GM19395 (cell line): ENCODE results near the gene STKLD1.
"Not testable (repeated sequence)": the region's sequence is repeated elsewhere in the genome, so short reads cannot be mapped to it uniquely, and the experiment has no call there.

Source experiments
- ATAC-seq: cut with Tn5 transposase; IDR thresholded peaks from one replicate; pipeline ENCODE4 v1.9.1; 2021; ENCODE audit warnings: mild to moderate bottlenecking, moderate library complexity; ENCODE audit not compliant: unreplicated experiment

STKLD1 gene

DNA sequence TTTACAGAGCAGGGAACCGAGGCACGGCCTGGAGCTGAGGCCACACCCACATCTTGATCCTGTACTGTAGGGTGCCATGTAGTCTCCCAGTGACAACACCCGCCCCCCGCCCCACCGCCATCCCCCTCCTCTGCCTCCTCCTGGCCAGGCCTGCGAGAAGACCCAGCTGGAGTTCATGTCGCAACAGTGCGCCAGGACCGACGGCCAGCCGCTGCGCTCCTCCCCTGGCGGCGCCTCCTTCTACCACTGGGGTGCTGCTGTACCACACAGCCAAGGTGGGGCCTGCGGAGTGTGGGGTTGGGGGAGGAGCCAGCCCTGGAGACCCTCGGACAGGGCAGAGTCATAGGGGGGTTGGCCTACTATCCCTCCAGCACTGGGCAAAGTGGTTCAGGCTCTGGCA lies 60.5 kb downstream of the STKLD1 start:
- no peak for ATAC-seq

DNA sequence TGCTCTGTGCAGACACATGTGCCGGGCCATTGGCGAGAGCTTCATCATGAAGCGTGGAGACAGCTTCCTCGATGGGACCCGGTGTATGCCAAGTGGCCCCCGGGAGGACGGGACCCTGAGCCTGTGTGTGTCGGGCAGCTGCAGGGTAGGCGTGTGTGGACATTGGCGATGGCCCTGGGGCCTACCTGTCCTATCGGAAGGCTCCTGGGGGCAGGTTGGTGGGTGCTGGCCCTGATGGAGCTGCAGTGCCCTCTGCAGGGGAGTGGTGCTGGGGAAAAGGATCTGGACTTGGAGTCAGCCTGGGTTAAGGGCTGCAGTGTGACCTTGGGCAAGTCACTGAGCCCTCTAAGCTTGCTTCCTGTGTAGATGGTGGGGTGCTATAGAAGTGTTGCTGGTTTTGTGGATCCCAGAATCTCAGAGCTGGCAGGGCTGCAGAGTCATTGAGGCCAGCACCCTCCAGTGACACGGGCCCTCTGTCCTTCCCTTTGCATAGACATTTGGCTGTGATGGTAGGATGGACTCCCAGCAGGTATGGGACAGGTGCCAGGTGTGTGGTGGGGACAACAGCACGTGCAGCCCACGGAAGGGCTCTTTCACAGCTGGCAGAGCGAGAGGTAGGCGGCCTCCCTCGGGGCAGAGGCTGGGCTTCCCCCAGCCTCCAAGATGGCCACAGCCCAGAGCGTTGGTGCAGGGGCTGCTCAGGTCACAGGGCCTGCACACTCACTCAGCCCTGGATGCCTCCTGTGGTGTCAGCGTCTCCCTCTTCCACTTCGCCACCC lies 61.8 kb downstream of the STKLD1 start:
- ATAC-seq: no peak

DNA sequence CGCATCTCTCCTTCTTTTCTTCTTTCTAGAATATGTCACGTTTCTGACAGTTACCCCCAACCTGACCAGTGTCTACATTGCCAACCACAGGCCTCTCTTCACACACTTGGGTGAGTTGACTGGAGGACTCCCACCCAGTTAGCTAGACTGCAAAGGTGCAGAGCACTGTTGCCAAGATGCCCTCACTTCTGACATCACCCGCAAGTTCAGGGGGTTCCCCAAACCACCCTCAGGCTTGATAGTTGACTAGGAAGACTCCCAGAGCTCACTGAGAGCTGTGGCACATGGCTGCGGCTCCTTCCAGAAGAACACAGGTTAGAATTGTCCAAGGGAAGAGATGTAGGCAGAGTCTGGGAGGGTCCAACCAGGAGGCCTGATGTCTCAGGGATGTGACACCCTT lies 63.2 kb downstream of the STKLD1 start:
- ATAC-seq: no peak

DNA sequence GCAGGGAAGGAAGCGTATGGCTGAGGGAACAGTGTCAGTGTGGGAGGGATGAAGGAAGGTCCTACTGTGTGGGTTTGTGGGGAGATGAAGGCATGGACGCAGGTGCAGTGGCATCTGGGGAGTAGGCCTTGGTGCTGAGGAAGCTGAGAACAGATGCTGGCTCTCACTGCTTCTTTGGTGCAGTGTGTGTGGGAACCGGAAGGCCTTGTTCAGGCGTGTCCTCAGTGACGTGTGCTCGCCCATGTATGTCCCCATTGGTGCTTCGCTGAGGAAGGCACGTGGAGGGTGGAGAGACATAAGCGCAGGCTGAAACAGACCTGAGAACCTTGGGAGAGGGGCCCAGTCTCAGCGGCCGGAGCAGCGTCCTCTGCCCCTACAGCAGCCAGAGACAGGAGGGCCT lies 64.7 kb downstream of the STKLD1 start:
- ATAC-seq: peak; percentile 60

DNA sequence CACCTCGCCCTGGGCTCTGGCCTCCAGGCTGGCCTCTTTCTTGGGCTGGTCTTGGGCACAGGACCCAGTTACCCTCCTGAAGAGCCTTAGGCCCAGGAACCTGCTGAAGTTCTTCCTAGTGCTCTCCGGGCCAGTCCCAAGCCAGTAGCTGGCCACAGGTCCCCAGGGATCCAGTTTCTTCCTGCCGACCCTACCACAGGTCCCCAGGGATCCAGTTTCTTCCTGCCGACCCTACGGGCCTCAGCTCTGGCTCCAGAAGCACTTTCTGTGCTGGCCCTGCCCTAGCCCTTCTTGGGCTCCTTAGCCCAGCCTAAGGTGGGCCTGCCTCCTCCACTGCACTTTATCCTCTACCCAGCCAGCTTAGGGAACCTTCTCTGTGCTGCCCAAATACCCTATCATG lies 65.4 kb downstream of the STKLD1 start:
- ATAC-seq: no peak

DNA sequence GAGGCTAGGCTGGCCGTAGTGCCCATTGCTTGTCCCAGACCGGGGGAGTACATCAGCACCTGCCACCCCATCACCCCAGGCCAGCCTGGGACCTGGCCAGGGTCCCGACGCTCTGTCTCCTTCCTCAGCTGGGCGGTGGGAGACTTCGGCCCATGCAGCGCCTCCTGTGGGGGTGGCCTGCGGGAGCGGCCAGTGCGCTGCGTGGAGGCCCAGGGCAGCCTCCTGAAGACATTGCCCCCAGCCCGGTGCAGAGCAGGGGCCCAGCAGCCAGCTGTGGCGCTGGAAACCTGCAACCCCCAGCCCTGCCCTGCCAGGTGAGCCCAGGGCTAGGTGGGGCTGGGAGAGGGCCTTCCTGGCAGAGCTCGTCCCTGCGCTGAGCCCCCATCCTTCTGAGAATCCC lies 67.1 kb downstream of the STKLD1 start:
- no peak for ATAC-seq

- no peak for ATAC-seq
Measured at GRCh38 chr9:133443982-133444381, 67.8 kb downstream of the STKLD1 start.

GRCh38 chr9:133445293-133445969 lies 69.3 kb downstream of the STKLD1 start:
- ATAC-seq: no peak

DNA sequence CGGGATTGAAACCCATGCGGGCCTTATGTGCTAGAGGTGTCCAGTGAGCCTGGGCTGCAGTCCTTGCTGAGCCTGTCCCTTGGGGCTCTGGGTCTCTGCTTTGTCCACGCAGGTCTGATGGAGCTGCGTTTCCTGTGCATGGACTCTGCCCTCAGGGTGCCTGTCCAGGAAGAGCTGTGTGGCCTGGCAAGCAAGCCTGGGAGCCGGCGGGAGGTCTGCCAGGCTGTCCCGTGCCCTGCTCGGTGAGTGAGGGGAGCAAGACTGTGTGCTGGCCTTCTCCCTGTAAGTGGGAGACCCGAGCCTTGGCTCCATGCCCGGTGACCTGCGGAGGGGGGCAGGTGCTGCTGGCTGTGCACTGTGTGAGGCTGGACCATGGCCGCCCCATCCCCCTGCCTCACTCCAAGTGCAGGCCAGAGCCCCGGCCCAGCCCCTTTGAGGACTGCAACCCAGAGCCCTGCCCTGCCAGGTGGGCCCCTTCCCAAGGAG lies 72.4 kb downstream of the STKLD1 start:
- ATAC-seq: no peak

- no peak for ATAC-seq
Measured at GRCh38 chr9:133449760-133450159, 73.6 kb downstream of the STKLD1 start.

DNA sequence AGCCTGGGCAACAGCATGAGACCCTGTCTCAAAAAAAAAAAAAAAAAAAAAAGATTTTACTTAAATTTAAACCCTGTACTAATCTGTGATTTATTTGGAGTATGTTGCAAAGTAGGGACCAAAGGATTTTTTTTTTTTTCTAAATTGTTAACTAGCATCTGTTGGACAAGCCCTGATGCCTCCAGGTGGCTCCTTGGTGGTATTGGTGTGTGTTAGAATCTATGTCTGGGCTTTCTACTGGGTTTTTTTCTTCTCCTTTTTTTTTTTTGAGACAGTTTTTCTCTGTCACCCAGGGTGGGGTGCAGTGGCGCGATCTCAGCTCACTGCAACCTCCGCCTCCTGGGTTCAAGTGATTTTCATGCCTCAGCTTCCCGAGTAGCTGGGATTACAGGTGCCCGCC lies 75.7 kb downstream of the STKLD1 start:
- ATAC-seq: not testable (repeated sequence)

GRCh38 chr9:133452562-133452961 lies 76.4 kb downstream of the STKLD1 start:
- no peak for ATAC-seq

DNA sequence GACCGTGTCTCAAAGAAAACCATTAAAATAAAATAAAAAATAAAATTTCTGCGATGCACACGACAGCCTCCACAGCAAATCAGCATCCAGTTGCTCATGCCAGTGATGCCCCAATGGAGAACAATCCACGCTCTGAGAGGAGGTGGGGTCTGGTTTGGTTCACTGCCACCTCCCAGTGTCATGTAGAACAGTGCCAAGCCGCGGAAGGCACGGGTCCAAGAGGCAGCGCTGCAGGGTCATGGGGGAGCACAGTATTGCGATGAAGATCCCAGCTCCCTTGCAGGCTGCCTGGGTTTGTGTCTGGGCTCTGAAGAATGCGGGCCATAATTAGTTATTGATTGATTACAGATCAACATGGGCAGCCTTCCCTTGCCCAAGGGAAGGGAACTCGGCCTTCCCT lies 77.5 kb downstream of the STKLD1 start:
- no peak for ATAC-seq

DNA sequence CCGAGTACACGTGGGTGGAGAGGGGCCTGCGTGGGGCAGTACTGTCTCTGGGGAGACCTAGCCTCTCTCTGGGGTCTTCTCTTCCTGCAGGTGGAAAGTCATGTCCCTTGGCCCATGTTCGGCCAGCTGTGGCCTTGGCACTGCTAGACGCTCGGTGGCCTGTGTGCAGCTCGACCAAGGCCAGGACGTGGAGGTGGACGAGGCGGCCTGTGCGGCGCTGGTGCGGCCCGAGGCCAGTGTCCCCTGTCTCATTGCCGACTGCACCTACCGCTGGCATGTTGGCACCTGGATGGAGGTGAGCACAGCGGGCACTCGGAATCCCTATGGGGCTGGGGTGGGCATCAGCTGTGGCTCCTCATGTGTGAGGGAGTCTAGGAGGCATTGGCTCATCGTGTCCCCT lies 78.2 kb downstream of the STKLD1 start:
- ATAC-seq: no peak

DNA sequence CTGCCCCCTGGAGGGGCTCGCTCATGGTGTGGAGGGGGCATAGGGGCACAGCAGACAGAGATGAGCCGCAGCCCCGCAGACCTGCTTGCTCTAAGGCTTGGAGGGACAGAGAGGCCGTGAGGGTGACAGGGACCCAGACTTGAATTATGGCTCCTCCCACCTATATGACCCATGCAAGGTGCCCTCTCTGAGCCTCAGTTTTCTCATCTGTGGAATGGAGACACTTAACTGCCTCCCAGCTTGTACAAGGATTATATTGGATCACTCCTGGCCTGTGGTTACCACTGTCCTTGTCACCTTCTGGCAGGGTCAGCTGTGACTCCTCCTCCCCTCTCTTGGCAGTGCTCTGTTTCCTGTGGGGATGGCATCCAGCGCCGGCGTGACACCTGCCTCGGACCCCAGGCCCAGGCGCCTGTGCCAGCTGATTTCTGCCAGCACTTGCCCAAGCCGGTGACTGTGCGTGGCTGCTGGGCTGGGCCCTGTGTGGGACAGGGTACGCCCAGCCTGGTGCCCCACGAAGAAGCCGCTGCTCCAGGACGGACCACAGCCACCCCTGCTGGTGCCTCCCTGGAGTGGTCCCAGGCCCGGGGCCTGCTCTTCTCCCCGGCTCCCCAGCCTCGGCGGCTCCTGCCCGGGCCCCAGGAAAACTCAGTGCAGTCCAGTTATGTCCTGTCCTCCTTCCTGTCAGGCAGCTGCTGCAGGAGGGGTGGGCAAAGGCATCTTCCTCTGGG lies 78.9 kb downstream of the STKLD1 start:
- ATAC-seq: no peak
